Duodenal mucosa (tissue), 2 donors: ENCODE measurements around the gene SORCS2.

Source experiments
- H3K27ac ChIP-seq: one replicate; pipeline ENCODE4 v1.7.0; 2013; ENCODE audit warnings: low read depth, low read length
- H3K27me3 ChIP-seq, 2 donors: one replicate each; pipeline ENCODE4 v1.7.0; 2013; ENCODE audit warnings: low read length in 2 of 2, control low read depth in 1 of 2; ENCODE audit not compliant: insufficient read depth in 2 of 2, control insufficient read depth in 1 of 2
- H3K36me3 ChIP-seq, 2 donors: one replicate each; pipeline ENCODE4 v1.7.0; 2013; ENCODE audit warnings: low read length in 2 of 2, control low read depth in 1 of 2; ENCODE audit not compliant: insufficient read depth in 2 of 2, control insufficient read depth in 1 of 2
- H3K4me1 ChIP-seq, 2 donors: one replicate each; pipeline ENCODE4 v1.7.0; 2013; ENCODE audit warnings: low read length in 2 of 2, control low read depth in 1 of 2; ENCODE audit not compliant: insufficient read depth in 2 of 2, control insufficient read depth in 1 of 2
- H3K4me3 ChIP-seq, 2 donors: one replicate each; pipeline ENCODE4 v1.7.0; 2013; ENCODE audit warnings: low read length in 2 of 2, low read depth in 1 of 2
- H3K9ac ChIP-seq, 2 donors: one replicate each; pipeline ENCODE4 v1.7.0; 2013; ENCODE audit warnings: low read length in 2 of 2, low read depth in 1 of 2
- H3K9me3 ChIP-seq, 2 donors: one replicate each; pipeline ENCODE4 v1.7.0; 2013; ENCODE audit warnings: low read length in 2 of 2, control low read depth in 1 of 2; ENCODE audit not compliant: control insufficient read depth in 1 of 2

SORCS2 gene

GRCh38 chr4:7757501-7758471 lies 565.4 kb downstream of the SORCS2 start:
- H3K27ac ChIP-seq: no peak overlapping the region
- H3K4me3 ChIP-seq: no peak overlapping the region
- no peaks in the 10 kb centered on the region for H3K27me3 ChIP-seq
- H3K9ac ChIP-seq: no peak overlapping the region
- no peaks in the 10 kb centered on the region for H3K4me1 ChIP-seq
- no peaks in the 10 kb centered on the region for H3K9me3 ChIP-seq
- H3K36me3 ChIP-seq: peaks cover 0 to 3% of the 10 kb centered on the region in 2 donors

- Histone ChIP-seq H3K27ac (no peak overlapping the region), H3K36me3 (peaks cover 0 to 8% of the 10 kb centered on the region in 2 donors), H3K9me3 (no peaks in the 10 kb centered on the region), H3K4me3 (no peak overlapping the region), H3K9ac (no peak overlapping the region), H3K4me1 (no peaks in the 10 kb centered on the region), H3K27me3 (no peaks in the 10 kb centered on the region)
These were observed 566.1 kb downstream of the SORCS2 start for GRCh38 chr4:7758476-7758875.

GRCh38 chr4:7759216-7759615 lies 566.9 kb downstream of the SORCS2 start:
- H3K27me3 ChIP-seq: no peaks in the 10 kb centered on the region
- no peaks in the 10 kb centered on the region for H3K4me1 ChIP-seq
- no peaks in the 10 kb centered on the region for H3K9me3 ChIP-seq
- peak overlapping the region; percentile 46 to 49 for H3K4me3 ChIP-seq
- no peak overlapping the region for H3K9ac ChIP-seq
- peaks cover 5 to 8% of the 10 kb centered on the region in 2 donors for H3K36me3 ChIP-seq
- no peak overlapping the region for H3K27ac ChIP-seq

GRCh38 chr4:7759635-7760034 lies 567.3 kb downstream of the SORCS2 start:
- no peak overlapping the region for H3K27ac ChIP-seq
- H3K27me3 ChIP-seq: no peaks in the 10 kb centered on the region
- H3K4me1 ChIP-seq: no peaks in the 10 kb centered on the region
- no peak overlapping the region for H3K9ac ChIP-seq
- no peaks in the 10 kb centered on the region for H3K9me3 ChIP-seq
- H3K4me3 ChIP-seq: peak overlapping the region in 1 of 2 donors; percentile 49
- peaks cover 5 to 8% of the 10 kb centered on the region in 2 donors for H3K36me3 ChIP-seq

- H3K36me3 ChIP-seq: peaks cover 6 to 10% of the 10 kb centered on the region in 2 donors
These were observed 567.9 kb downstream of the SORCS2 start for GRCh38 chr4:7760228-7760627.

GRCh38 chr4:7760706-7761105 lies 568.4 kb downstream of the SORCS2 start:
- H3K4me1 ChIP-seq: no peaks in the 10 kb centered on the region
- no peak overlapping the region for H3K9ac ChIP-seq
- H3K36me3 ChIP-seq: peaks cover 11 to 15% of the 10 kb centered on the region in 2 donors
- no peaks in the 10 kb centered on the region for H3K27me3 ChIP-seq
- no peak overlapping the region for H3K27ac ChIP-seq
- no peaks in the 10 kb centered on the region for H3K9me3 ChIP-seq
- H3K4me3 ChIP-seq: no peak overlapping the region

More at GRCh38 chr4:7760228-7760627, 567.9 kb downstream of the SORCS2 start:
- Histone ChIP-seq H3K9ac (no peak overlapping the region), H3K4me1 (no peaks in the 10 kb centered on the region), H3K27me3 (no peaks in the 10 kb centered on the region), H3K9me3 (no peaks in the 10 kb centered on the region), H3K4me3 (no peak overlapping the region), H3K27ac (no peak overlapping the region)

- no peaks in the 10 kb centered on the region for H3K27me3 ChIP-seq
- no peak overlapping the region for H3K27ac ChIP-seq
- H3K4me1 ChIP-seq: no peaks in the 10 kb centered on the region
- H3K9me3 ChIP-seq: no peaks in the 10 kb centered on the region
- peaks cover 17% of the 10 kb centered on the region in 2 donors for H3K36me3 ChIP-seq
- H3K4me3 ChIP-seq: no peak overlapping the region
- H3K9ac ChIP-seq: no peak overlapping the region
These were observed 569.0 kb downstream of the SORCS2 start for GRCh38 chr4:7761312-7761711.

GRCh38 chr4:7761720-7762119 lies 569.4 kb downstream of the SORCS2 start:
- Histone ChIP-seq H3K4me3 (no peak overlapping the region), H3K27ac (no peak overlapping the region), H3K9ac (no peak overlapping the region), H3K9me3 (no peaks in the 10 kb centered on the region), H3K4me1 (no peaks in the 10 kb centered on the region), H3K27me3 (no peaks in the 10 kb centered on the region), H3K36me3 (peaks cover 17 to 21% of the 10 kb centered on the region in 2 donors)

GRCh38 chr4:7762376-7763030 lies 570.2 kb downstream of the SORCS2 start:
- peaks cover 21 to 27% of the 10 kb centered on the region in 2 donors for H3K36me3 ChIP-seq
- H3K9ac ChIP-seq: no peak overlapping the region
- no peak overlapping the region for H3K27ac ChIP-seq
- no peak overlapping the region for H3K4me3 ChIP-seq
- no peaks in the 10 kb centered on the region for H3K27me3 ChIP-seq
- H3K4me1 ChIP-seq: no peaks in the 10 kb centered on the region
- no peaks in the 10 kb centered on the region for H3K9me3 ChIP-seq

- no peaks in the 10 kb centered on the region for H3K9me3 ChIP-seq
- H3K4me1 ChIP-seq: no peaks in the 10 kb centered on the region
- H3K4me3 ChIP-seq: no peak overlapping the region
- peaks cover 23 to 27% of the 10 kb centered on the region in 2 donors for H3K36me3 ChIP-seq
- H3K27ac ChIP-seq: no peak overlapping the region
- no peak overlapping the region for H3K9ac ChIP-seq
- H3K27me3 ChIP-seq: no peaks in the 10 kb centered on the region
These were observed 570.8 kb downstream of the SORCS2 start for GRCh38 chr4:7763106-7763505.
